ENCODE results near the gene BANF2. TPM values are rescaled to one million over a fixed set of nuclear protein-coding genes. Genes with fewer than 3 reads are reported as not detected.

The BANF2 gene
- total and polyA plus RNA-seq, 2 of the 8 experiments (the other 6 are each of a cell fraction or from before 2014, with no cell fraction given) = not detected

DNA sequence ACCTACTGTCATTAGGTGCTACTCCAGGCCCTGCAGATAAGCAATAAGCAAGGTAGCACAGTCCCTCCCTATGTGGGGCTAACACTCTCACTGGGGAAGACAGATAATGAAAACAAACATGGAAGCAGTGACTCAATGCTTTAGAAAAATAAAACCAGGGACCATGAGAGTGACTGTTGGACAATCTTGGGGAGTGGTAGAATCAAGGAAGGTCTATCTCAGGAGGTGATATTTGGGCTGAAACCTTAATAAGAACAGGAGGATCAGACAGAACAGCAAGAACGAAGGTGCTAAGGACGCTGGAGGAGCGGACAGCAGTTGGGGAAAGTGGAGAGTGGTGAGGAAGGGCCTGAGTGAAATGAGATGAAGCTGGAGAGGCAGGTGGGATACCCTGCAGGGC lies 58.2 kb downstream of the BANF2 start (continued):
- TF ChIP-seq, protein P1, sequence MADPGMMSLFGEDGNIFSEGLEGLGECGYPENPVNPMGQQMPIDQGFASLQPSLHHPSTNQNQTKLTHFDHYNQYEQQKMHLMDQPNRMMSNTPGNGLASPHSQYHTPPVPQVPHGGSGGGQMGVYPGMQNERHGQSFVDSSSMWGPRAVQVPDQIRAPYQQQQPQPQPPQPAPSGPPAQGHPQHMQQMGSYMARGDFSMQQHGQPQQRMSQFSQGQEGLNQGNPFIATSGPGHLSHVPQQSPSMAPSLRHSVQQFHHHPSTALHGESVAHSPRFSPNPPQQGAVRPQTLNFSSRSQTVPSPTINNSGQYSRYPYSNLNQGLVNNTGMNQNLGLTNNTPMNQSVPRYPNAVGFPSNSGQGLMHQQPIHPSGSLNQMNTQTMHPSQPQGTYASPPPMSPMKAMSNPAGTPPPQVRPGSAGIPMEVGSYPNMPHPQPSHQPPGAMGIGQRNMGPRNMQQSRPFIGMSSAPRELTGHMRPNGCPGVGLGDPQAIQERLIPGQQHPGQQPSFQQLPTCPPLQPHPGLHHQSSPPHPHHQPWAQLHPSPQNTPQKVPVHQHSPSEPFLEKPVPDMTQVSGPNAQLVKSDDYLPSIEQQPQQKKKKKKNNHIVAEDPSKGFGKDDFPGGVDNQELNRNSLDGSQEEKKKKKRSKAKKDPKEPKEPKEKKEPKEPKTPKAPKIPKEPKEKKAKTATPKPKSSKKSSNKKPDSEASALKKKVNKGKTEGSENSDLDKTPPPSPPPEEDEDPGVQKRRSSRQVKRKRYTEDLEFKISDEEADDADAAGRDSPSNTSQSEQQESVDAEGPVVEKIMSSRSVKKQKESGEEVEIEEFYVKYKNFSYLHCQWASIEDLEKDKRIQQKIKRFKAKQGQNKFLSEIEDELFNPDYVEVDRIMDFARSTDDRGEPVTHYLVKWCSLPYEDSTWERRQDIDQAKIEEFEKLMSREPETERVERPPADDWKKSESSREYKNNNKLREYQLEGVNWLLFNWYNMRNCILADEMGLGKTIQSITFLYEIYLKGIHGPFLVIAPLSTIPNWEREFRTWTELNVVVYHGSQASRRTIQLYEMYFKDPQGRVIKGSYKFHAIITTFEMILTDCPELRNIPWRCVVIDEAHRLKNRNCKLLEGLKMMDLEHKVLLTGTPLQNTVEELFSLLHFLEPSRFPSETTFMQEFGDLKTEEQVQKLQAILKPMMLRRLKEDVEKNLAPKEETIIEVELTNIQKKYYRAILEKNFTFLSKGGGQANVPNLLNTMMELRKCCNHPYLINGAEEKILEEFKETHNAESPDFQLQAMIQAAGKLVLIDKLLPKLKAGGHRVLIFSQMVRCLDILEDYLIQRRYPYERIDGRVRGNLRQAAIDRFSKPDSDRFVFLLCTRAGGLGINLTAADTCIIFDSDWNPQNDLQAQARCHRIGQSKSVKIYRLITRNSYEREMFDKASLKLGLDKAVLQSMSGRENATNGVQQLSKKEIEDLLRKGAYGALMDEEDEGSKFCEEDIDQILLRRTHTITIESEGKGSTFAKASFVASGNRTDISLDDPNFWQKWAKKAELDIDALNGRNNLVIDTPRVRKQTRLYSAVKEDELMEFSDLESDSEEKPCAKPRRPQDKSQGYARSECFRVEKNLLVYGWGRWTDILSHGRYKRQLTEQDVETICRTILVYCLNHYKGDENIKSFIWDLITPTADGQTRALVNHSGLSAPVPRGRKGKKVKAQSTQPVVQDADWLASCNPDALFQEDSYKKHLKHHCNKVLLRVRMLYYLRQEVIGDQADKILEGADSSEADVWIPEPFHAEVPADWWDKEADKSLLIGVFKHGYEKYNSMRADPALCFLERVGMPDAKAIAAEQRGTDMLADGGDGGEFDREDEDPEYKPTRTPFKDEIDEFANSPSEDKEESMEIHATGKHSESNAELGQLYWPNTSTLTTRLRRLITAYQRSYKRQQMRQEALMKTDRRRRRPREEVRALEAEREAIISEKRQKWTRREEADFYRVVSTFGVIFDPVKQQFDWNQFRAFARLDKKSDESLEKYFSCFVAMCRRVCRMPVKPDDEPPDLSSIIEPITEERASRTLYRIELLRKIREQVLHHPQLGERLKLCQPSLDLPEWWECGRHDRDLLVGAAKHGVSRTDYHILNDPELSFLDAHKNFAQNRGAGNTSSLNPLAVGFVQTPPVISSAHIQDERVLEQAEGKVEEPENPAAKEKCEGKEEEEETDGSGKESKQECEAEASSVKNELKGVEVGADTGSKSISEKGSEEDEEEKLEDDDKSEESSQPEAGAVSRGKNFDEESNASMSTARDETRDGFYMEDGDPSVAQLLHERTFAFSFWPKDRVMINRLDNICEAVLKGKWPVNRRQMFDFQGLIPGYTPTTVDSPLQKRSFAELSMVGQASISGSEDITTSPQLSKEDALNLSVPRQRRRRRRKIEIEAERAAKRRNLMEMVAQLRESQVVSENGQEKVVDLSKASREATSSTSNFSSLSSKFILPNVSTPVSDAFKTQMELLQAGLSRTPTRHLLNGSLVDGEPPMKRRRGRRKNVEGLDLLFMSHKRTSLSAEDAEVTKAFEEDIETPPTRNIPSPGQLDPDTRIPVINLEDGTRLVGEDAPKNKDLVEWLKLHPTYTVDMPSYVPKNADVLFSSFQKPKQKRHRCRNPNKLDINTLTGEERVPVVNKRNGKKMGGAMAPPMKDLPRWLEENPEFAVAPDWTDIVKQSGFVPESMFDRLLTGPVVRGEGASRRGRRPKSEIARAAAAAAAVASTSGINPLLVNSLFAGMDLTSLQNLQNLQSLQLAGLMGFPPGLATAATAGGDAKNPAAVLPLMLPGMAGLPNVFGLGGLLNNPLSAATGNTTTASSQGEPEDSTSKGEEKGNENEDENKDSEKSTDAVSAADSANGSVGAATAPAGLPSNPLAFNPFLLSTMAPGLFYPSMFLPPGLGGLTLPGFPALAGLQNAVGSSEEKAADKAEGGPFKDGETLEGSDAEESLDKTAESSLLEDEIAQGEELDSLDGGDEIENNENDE (IDR thresholded peaks at IDR 0.05; ENCODE audit: insufficient replicate concordance, low read length) = no peak
